Spleen (tissue), 7 donors: ENCODE results near the gene KCTD8.

ENCODE experiments used
- POLR2A ChIP-seq, 3 donors: fragments of 450-650 bp; IDR thresholded peaks; one replicate each; pipeline ENCODE4 v1.5.1; 2017; ENCODE audit warnings: antibody characterized with exemption in 3 of 3, mild to moderate bottlenecking in 1 of 3
- TF ChIP-seq, protein P1 (sequence below), 11 experiments: fragments of 200-600 bp in 7 of 11; fragments of 450-650 bp in 4 of 11; sonication (generic) in 4 of 11; IDR thresholded peaks in 8 of 11; conservative IDR thresholded peaks in 3 of 11; 1 replicate in 7 of 11; 2 replicates in 4 of 11; pipeline versions ENCODE4 v1.4.0 to v1.8.0; 2016 to 2021; ENCODE audit warnings: antibody characterized with exemption in 11 of 11, inconsistent platforms in 4 of 11, mild to moderate bottlenecking in 1 of 11
- donor health status: DM: no; HTN: no; CAD: no; lungs with moderate emphysema.
- donor health status: DM: no; HTN: no; CAD: no.
- donor health status: DM: no; HTN: no; CAD: no.

- TF ChIP-seq, protein P1, sequence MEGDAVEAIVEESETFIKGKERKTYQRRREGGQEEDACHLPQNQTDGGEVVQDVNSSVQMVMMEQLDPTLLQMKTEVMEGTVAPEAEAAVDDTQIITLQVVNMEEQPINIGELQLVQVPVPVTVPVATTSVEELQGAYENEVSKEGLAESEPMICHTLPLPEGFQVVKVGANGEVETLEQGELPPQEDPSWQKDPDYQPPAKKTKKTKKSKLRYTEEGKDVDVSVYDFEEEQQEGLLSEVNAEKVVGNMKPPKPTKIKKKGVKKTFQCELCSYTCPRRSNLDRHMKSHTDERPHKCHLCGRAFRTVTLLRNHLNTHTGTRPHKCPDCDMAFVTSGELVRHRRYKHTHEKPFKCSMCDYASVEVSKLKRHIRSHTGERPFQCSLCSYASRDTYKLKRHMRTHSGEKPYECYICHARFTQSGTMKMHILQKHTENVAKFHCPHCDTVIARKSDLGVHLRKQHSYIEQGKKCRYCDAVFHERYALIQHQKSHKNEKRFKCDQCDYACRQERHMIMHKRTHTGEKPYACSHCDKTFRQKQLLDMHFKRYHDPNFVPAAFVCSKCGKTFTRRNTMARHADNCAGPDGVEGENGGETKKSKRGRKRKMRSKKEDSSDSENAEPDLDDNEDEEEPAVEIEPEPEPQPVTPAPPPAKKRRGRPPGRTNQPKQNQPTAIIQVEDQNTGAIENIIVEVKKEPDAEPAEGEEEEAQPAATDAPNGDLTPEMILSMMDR (IDR thresholded peaks at IDR 0.05 in 8 of 11, conservative IDR thresholded peaks at IDR 0.05 in 3 of 11), result no peak
- TF ChIP-seq POLR2A (IDR thresholded peaks at IDR 0.05), result no peak
Measured at GRCh38 chr4:44438687-44439086, 9.9 kb downstream of the KCTD8 start.
